ENCODE measurements around the gene PCP2. TPM values are rescaled to one million over a fixed set of nuclear protein-coding genes. Genes with fewer than 3 reads are reported as not detected.
A peak's percentile ranks its signal among the peaks of the same experiment; 100 is the strongest.

Gene PCP2
- total and polyA plus RNA-seq, 2 experiments from 2014 or later, result not detected

DNA sequence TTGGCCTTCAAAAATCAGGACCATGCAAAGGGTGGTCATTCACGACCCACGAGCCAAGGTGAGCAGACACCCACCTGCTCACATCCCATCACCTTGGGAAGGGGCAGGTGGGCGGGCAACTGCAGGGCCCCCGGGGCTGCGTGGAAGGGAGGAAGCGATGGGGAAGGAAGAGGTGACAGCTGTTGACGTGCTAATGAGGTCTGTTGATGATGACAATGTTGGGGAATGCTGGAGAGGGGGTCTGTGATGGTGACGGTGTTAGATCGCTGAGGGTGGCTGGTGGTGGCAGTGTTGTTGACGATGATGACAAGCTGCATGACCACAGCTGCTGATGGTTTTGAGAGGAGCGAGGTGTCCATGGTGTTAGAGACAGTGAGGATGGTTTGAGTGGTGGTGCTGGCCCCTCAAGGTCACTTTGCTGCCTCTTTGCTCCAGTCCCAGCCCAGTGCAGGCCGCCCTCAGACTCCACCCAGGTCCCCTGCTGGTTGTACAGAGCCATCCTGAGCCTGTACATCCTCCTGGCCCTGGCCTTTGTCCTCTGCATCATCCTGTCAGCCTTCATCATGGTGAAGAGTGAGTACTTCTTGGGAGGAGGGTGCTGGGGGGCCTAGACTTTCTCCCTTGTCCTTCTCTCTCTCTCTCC is 44.3 kb upstream of the PCP2 start:
- H2AFZ ChIP-seq, result no peak overlapping the region
- H3F3A ChIP-seq (ENCODE audit: insufficient read depth), result no peaks in the 10 kb centered on the region
- in situ Hi-C loops (cut with MboI), result loop anchor here (10.0 kb wide), 1 partner anchor 113 kb away; no protein-coding TSS in a partner anchor
- H3K27me3 ChIP-seq (replicated peaks; ENCODE audit: insufficient read depth), result peaks cover 11% of the 10 kb centered on the region; the same call in 1 of the 2 replicates
- H3K4me1 ChIP-seq (ENCODE audit: insufficient read depth), result no peaks in the 10 kb centered on the region
- peaks cover 18% of the 10 kb centered on the region for H3K79me2 ChIP-seq (ENCODE audit: insufficient read depth)
- no peak overlapping the region for H3K27ac ChIP-seq
- DNase-seq, result no peak
- H3K9me2 ChIP-seq (ENCODE audit: insufficient read depth), result no peaks in the 10 kb centered on the region
- no peaks in the 10 kb centered on the region for H3K9me3 ChIP-seq (ENCODE audit: low read depth)
- H4K20me1 ChIP-seq (ENCODE audit: insufficient read depth), result no peaks in the 10 kb centered on the region
- 29 to 34% methylated on average over 11 to 12 of the region's 12 CpGs for WGBS, 2 experiments (ENCODE audit: low coverage in 1 of 2, low lambda C conversion rate in 2 of 2, missing lambda C conversion rate in 2 of 2)
- no peak overlapping the region for H3K4me3 ChIP-seq
- H3K9ac ChIP-seq, result no peak overlapping the region
- H3K36me3 ChIP-seq (ENCODE audit: low read depth), result no peaks in the 10 kb centered on the region
- no peak overlapping the region for H3K4me2 ChIP-seq (ENCODE audit: unreplicated experiment)
- TF ChIP-seq EZH2phosphoT487 (IDR thresholded peaks at IDR 0.05; ENCODE audit: insufficient read depth, low read depth) (no peak), EZH2 (IDR thresholded peaks at IDR 0.05; ENCODE audit: insufficient read depth, poor library complexity, severe bottlenecking) (no peak)

- H3K27me3 ChIP-seq (replicated peaks; ENCODE audit: insufficient read depth), result peaks cover 11% of the 10 kb centered on the region; the same call in 1 of the 2 replicates
- no peak within 1 kb of the TSS for H3K4me2 ChIP-seq (ENCODE audit: unreplicated experiment)
- no peaks in the 10 kb centered on the region for H3F3A ChIP-seq (ENCODE audit: insufficient read depth)
- no peak within 1 kb of the TSS for H3K4me3 ChIP-seq
- no peak within 1 kb of the TSS for H2AFZ ChIP-seq
- H3K9me2 ChIP-seq (ENCODE audit: insufficient read depth), result no peaks in the 10 kb centered on the region
- WGBS, 2 experiments (ENCODE audit: low coverage in 1 of 2, low lambda C conversion rate in 2 of 2, missing lambda C conversion rate in 2 of 2), result 51 to 52% methylated on average over 10 of the region's 10 CpGs
- peaks cover 12% of the 10 kb centered on the region for H3K79me2 ChIP-seq (ENCODE audit: insufficient read depth)
- no peaks in the 10 kb centered on the region for H3K36me3 ChIP-seq (ENCODE audit: low read depth)
- no peaks in the 10 kb centered on the region for H3K9me3 ChIP-seq (ENCODE audit: low read depth)
- H3K4me1 ChIP-seq (ENCODE audit: insufficient read depth), result no peaks in the 10 kb centered on the region
- DNase-seq, result no peak
- no peak within 1 kb of the TSS for H3K9ac ChIP-seq
- in situ Hi-C loops (cut with MboI), result loop anchor here (10.0 kb wide), 1 partner anchor 112 kb away; no protein-coding TSS in a partner anchor
- H4K20me1 ChIP-seq (ENCODE audit: insufficient read depth), result no peaks in the 10 kb centered on the region
- H3K27ac ChIP-seq, result no peak within 1 kb of the TSS
- no peak for TF ChIP-seq EZH2 (IDR thresholded peaks at IDR 0.05; ENCODE audit: insufficient read depth, poor library complexity, severe bottlenecking)
- no peak for TF ChIP-seq EZH2phosphoT487 (IDR thresholded peaks at IDR 0.05; ENCODE audit: insufficient read depth, low read depth)
Measured at GRCh38 chr19:7676854-7677253, 43.3 kb upstream of the PCP2 start, which contains the start of gene MCEMP1. Gene MCEMP1 (plus strand): TSS chr19:7677090. CDS start chr19:7677121, 31 bp downstream.

- H3K27ac ChIP-seq, result no peak overlapping the region
- 5 to 10% methylated on average over 5 to 7 of the region's 7 CpGs for WGBS, 2 experiments (ENCODE audit: low coverage in 1 of 2, low lambda C conversion rate in 2 of 2, missing lambda C conversion rate in 2 of 2)
- no peaks in the 10 kb centered on the region for H3K9me3 ChIP-seq (ENCODE audit: low read depth)
- H4K20me1 ChIP-seq (ENCODE audit: insufficient read depth), result no peaks in the 10 kb centered on the region
- H3F3A ChIP-seq (ENCODE audit: insufficient read depth), result no peaks in the 10 kb centered on the region
- H3K79me2 ChIP-seq (ENCODE audit: insufficient read depth), result peaks cover 7% of the 10 kb centered on the region
- H3K9ac ChIP-seq, result no peak overlapping the region
- H3K4me3 ChIP-seq, result no peak overlapping the region
- in situ Hi-C loops (cut with MboI), result loop anchor here (10.0 kb wide), 1 partner anchor 112 kb away; no protein-coding TSS in a partner anchor
- no peaks in the 10 kb centered on the region for H3K4me1 ChIP-seq (ENCODE audit: insufficient read depth)
- no peak overlapping the region for H3K4me2 ChIP-seq (ENCODE audit: unreplicated experiment)
- DNase-seq, result no peak
- H3K27me3 ChIP-seq (replicated peaks; ENCODE audit: insufficient read depth), result peaks cover 11% of the 10 kb centered on the region; the same call in 1 of the 2 replicates
- no peaks in the 10 kb centered on the region for H3K36me3 ChIP-seq (ENCODE audit: low read depth)
- H2AFZ ChIP-seq, result no peak overlapping the region
- H3K9me2 ChIP-seq (ENCODE audit: insufficient read depth), result no peaks in the 10 kb centered on the region
- TF ChIP-seq EZH2phosphoT487 (IDR thresholded peaks at IDR 0.05; ENCODE audit: insufficient read depth, low read depth) (no peak), EZH2 (IDR thresholded peaks at IDR 0.05; ENCODE audit: insufficient read depth, poor library complexity, severe bottlenecking) (no peak)
Measured at GRCh38 chr19:7676376-7676775, 42.9 kb upstream of the PCP2 start.

- TF ChIP-seq EZH2 (IDR thresholded peaks at IDR 0.05; ENCODE audit: insufficient read depth, poor library complexity, severe bottlenecking) (no peak), EZH2phosphoT487 (IDR thresholded peaks at IDR 0.05; ENCODE audit: insufficient read depth, low read depth) (no peak)
- Histone ChIP-seq H3K36me3 (ENCODE audit: low read depth) (no peaks in the 10 kb centered on the region), H3F3A (ENCODE audit: insufficient read depth) (no peaks in the 10 kb centered on the region), H3K9ac (no peak overlapping the region), H3K79me2 (ENCODE audit: insufficient read depth) (no peaks in the 10 kb centered on the region), H3K27me3 (replicated peaks; ENCODE audit: insufficient read depth) (peaks cover 18% of the 10 kb centered on the region), H4K20me1 (ENCODE audit: insufficient read depth) (no peaks in the 10 kb centered on the region), H3K4me1 (ENCODE audit: insufficient read depth) (no peaks in the 10 kb centered on the region), H3K9me2 (ENCODE audit: insufficient read depth) (no peaks in the 10 kb centered on the region), H3K27ac (no peak overlapping the region), H3K4me3 (no peak overlapping the region), H3K4me2 (ENCODE audit: unreplicated experiment) (peak overlapping the region; percentile 5), H3K9me3 (ENCODE audit: low read depth) (no peaks in the 10 kb centered on the region), H2AFZ (peak overlapping the region; percentile 46)
- in situ Hi-C loops (cut with MboI), result loop anchor here (10.0 kb wide), 1 partner anchor 110 kb away; no protein-coding TSS in a partner anchor
- peak; percentile 74 for DNase-seq
- WGBS, 2 experiments (ENCODE audit: low coverage in 1 of 2, low lambda C conversion rate in 2 of 2, missing lambda C conversion rate in 2 of 2), result 38 to 41% methylated on average over 20 to 21 of the region's 21 CpGs
Measured at GRCh38 chr19:7674010-7675005, 40.8 kb upstream of the PCP2 start.

Data from GM23248 (cell line).